T-helper 2 cell treated with Interferon-gamma antibody and Interleukin-4, amounts not matched to agents 5 μg/mL and 100 μg/mL, for 36 hours (primary cell): ENCODE results near the gene CR1L.
A peak's percentile ranks its signal among the peaks of the same experiment; 100 is the strongest.
"Not testable (repeated sequence)": the region's sequence is repeated elsewhere in the genome, so short reads cannot be mapped to it uniquely, and the experiment has no call there.

ENCODE experiments used
- DNase-seq: peaks from one replicate; pipeline ENCODE4 v3.0.0; 2021; ENCODE audit warnings: low spot score
- H3K27ac Mint-ChIP-seq: one replicate; pipeline ENCODE4 v1.8.0; 2021; ENCODE audit warnings: mild to moderate bottlenecking, mixed read lengths
- H3K27me3 Mint-ChIP-seq: one replicate; pipeline ENCODE4 v1.8.0; 2021; ENCODE audit warnings: low read depth, mixed read lengths
- H3K36me3 Mint-ChIP-seq: one replicate; pipeline ENCODE4 v1.8.0; 2021; ENCODE audit warnings: low read depth, mixed read lengths
- H3K4me1 Mint-ChIP-seq: one replicate; pipeline ENCODE4 v1.8.0; 2021; ENCODE audit warnings: low read depth, mixed read lengths
- H3K4me3 Mint-ChIP-seq: one replicate; pipeline ENCODE4 v1.8.0; 2022; ENCODE audit warnings: mild to moderate bottlenecking, moderate library complexity, mixed read lengths
- H3K9me3 Mint-ChIP-seq: one replicate; pipeline ENCODE4 v1.8.0; 2021; ENCODE audit warnings: mixed read lengths

The CR1L gene

GRCh38 chr1:207644852-207645634, at the start of gene CR1L:
Gene CR1L (plus strand): TSS chr1:207645133. CDS start chr1:207645234, 101 bp downstream.
- peaks cover 51% of the 10 kb centered on the region for H3K27me3 Mint-ChIP-seq
- H3K27ac Mint-ChIP-seq: no peak within 1 kb of the TSS
- no peaks in the 10 kb centered on the region for H3K36me3 Mint-ChIP-seq
- peak; percentile 83 for DNase-seq
- H3K4me3 Mint-ChIP-seq: peak within 1 kb of the TSS; percentile 69
- no peaks in the 10 kb centered on the region for H3K9me3 Mint-ChIP-seq
- peaks cover 7% of the 10 kb centered on the region for H3K4me1 Mint-ChIP-seq

GRCh38 chr1:207603777-207604176, 41.2 kb upstream of the CR1L start:
- no peaks in the 10 kb centered on the region for H3K9me3 Mint-ChIP-seq
- no peaks in the 10 kb centered on the region for H3K4me1 Mint-ChIP-seq
- DNase-seq: no peak
- no peaks in the 10 kb centered on the region for H3K36me3 Mint-ChIP-seq
- H3K4me3 Mint-ChIP-seq: no peak overlapping the region
- H3K27ac Mint-ChIP-seq: no peak overlapping the region
- H3K27me3 Mint-ChIP-seq: peaks cover 16% of the 10 kb centered on the region

DNA sequence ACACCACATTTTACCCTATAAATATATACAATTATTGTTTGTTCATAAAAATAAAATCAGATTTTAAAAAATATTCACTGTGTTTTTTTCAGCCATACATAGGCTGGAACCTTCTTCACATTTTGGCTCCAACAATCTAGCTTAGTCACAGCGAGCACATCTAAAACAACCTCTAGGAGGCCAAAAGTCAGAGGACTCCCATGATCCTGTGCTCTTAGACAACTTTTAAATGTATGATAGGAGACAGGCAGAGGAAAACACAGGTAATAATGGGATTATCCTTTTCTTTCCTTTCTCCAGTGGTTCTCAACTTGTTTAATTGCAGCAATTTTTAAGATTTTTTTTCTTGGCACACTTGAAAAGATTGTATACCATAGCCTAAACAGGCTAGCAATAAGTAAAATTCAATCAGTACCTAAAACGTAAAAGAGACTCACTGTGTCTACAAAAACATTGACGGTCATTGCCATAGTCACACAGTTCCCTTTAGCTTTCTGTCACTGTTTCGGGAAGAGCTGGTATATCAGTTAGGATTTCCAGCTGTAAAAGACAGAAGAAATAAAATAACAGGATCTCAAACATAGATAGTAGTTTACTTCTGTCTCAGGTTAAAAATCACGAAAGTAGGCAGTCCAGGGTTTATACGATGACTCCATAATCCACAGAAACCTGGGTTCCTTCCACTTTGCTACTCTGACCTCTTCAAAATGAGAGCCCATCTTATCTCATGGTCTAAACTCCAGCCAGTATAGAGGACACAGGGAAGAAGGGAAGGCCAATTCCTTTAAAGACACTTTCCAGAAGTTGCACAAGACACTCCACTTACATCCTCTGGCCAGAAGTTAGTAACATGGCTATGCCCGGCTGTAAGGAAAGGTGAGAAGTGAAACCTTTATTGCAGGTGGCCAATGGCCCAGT, 39.2 kb upstream of the CR1L start:
- no peaks in the 10 kb centered on the region for H3K36me3 Mint-ChIP-seq
- peaks cover 17% of the 10 kb centered on the region for H3K27me3 Mint-ChIP-seq

DNA sequence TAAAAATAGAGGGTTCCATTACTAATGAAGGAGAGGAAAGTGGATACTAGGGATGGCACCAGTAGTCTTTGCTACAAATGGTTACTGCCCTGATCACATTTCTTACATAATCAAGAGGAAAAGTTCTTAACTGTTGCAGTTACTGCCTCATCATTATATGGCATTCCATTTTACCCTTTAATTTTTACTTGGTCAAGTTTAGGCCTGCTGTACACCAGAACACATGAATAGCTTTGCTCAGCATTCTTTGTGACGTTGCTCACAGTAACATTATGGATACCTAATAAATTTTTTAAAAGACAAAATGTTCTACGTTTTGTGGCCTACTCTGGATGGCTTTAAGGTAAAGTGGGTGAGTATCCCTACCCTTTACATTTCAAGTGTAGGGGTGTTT, 38.6 kb upstream of the CR1L start:
- Mint-ChIP-seq H3K9me3 (no peaks in the 10 kb centered on the region), H3K36me3 (no peaks in the 10 kb centered on the region), H3K4me1 (no peaks in the 10 kb centered on the region), H3K4me3 (no peak overlapping the region), H3K27ac (no peak overlapping the region), H3K27me3 (peaks cover 17% of the 10 kb centered on the region)
- DNase-seq: no peak

More for the DNA sequence above, 39.2 kb upstream of the CR1L start:
- Mint-ChIP-seq H3K4me1 (no peaks in the 10 kb centered on the region), H3K4me3 (no peak overlapping the region), H3K27ac (no peak overlapping the region), H3K9me3 (no peaks in the 10 kb centered on the region)
- no peak for DNase-seq

DNA sequence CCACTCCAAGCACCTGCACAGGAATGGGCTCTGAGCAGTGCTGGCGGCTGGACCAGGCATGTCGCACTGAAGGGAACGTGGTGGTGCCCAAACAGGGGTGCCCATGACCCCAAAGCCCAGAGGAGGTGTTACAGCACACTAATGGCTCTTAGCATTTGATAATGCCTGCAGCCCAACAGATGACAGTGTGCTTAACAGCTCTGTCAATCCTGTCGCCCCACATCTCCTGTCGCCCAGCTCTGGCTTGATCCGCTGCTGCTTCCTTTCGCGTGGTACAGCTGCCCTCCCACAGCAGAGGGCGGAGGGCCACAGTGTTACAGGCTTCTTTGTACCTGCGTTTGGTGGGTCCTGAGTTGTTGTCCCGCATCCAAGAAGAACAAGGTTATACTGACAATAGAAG, 32.2 kb upstream of the CR1L start:
- Mint-ChIP-seq H3K27ac (no peak overlapping the region), H3K4me3 (no peak overlapping the region), H3K36me3 (no peaks in the 10 kb centered on the region), H3K9me3 (no peaks in the 10 kb centered on the region), H3K4me1 (no peaks in the 10 kb centered on the region), H3K27me3 (peaks cover 9% of the 10 kb centered on the region)
- no peak for DNase-seq

DNA sequence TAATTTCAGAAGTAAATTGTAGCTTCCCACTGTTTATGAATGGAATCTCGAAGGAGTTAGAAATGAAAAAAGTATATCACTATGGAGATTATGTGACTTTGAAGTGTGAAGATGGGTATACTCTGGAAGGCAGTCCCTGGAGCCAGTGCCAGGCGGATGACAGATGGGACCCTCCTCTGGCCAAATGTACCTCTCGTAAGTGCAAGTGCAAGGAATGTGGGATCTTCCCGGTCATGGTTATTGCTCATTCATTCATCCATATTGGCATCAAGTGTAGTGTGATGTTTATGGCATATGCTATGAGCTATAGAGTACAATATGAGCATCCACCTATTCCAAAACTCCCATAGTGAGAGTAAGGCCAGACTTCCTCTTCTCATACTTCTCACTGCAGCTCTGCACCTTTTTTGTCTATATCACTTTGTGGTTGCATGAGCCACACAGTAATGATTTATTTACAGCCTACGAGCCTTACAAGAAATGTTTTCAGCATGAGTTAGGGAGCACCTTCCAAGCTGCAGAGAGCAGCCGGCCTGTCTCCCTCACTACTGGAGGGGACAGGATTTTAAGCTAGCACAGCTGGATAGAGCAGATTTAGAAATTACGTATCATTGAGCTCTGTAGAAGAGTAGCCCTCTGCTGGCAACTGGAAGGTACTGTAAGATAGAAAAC, 24.9 kb upstream of the CR1L start:
- Mint-ChIP-seq H3K4me1 (no peaks in the 10 kb centered on the region), H3K9me3 (no peaks in the 10 kb centered on the region), H3K27me3 (peaks cover 10% of the 10 kb centered on the region), H3K36me3 (no peaks in the 10 kb centered on the region), H3K4me3 (no peak overlapping the region), H3K27ac (no peak overlapping the region)
- no peak for DNase-seq

- no peak overlapping the region for H3K27ac Mint-ChIP-seq
- H3K36me3 Mint-ChIP-seq: no peaks in the 10 kb centered on the region
- H3K27me3 Mint-ChIP-seq: peaks cover 10% of the 10 kb centered on the region
- DNase-seq: no peak
- H3K9me3 Mint-ChIP-seq: no peaks in the 10 kb centered on the region
- no peaks in the 10 kb centered on the region for H3K4me1 Mint-ChIP-seq
- H3K4me3 Mint-ChIP-seq: no peak overlapping the region
Measured at GRCh38 chr1:207620543-207620893, 24.4 kb upstream of the CR1L start.

DNA sequence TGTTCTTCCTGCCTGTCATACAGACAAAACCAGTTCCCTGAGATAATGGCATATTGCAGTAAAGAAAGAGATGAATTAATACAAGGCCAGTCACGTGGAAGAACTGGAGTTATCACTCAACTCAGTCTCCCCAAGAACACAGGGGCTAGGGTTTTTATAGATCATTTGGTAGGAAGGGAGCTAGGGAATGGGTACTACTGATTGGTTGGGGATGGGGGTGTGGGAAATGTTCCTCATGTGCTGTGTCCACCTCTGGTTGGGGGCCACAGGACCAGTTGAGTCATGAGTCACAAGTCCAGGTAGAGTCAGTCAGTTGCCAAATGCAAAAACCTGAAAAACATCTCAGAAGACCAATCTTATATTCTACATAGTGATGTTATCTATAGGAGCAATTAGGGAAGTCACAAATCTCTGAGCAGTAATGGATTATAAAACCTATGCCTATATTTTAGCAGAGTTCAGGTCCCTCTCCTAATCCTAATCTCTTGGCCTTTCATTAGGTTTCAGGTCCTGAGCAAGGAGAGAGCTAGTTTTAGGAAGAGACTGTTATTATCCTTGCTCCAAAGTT, 19.3 kb upstream of the CR1L start:
- H3K36me3 Mint-ChIP-seq, DNase-seq, H3K4me1 Mint-ChIP-seq, H3K27ac Mint-ChIP-seq, H3K4me3 Mint-ChIP-seq, H3K9me3 Mint-ChIP-seq: not testable (repeated sequence)
- H3K27me3 Mint-ChIP-seq: peaks cover 13% of the 10 kb centered on the region

DNA sequence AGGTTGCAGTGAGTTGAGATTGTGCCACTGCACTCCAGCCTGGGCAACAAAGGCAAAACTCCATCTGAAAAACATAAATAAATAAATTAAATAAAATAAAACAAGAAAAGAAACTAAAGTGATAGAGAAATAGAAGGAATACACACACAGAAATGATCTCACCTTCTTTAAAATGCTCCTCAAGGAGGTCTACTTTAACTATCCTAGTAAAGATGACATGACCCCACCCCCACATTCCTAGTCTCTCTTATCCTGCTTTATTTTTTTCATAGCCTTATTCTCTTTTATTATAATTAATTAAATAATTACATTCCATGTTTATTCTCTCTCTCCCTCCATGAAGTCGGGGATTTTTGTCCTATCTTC, 18.0 kb upstream of the CR1L start:
- Mint-ChIP-seq H3K27me3 (peaks cover 20% of the 10 kb centered on the region), H3K4me3 (no peak overlapping the region), H3K27ac (no peak overlapping the region), H3K36me3 (no peaks in the 10 kb centered on the region), H3K4me1 (no peaks in the 10 kb centered on the region), H3K9me3 (no peaks in the 10 kb centered on the region)
- DNase-seq: no peak

DNA sequence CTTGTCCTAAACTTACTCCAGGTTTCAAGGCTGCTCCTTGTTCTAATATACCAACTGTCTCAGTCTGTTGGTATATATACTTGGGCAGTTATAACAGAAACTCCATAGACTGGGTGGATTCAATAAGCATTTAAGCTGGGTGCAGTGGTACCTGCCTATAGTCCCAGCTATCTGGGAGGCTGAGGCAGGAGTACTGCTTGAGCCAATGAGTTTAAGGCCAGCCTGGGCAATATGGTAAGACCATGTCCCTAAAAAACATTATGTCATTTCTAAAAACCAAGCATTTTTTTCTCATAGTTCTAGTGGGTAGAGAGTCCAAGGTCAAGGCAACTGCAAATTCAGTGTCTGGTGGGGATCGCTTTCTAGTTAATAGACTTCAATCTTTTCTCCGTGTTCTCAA, 17.4 kb upstream of the CR1L start:
- no peaks in the 10 kb centered on the region for H3K36me3 Mint-ChIP-seq
- H3K4me3 Mint-ChIP-seq: no peak overlapping the region
- H3K27me3 Mint-ChIP-seq: peaks cover 18% of the 10 kb centered on the region
- DNase-seq: no peak
- H3K4me1 Mint-ChIP-seq: no peaks in the 10 kb centered on the region
- H3K9me3 Mint-ChIP-seq: no peaks in the 10 kb centered on the region
- no peak overlapping the region for H3K27ac Mint-ChIP-seq

DNA sequence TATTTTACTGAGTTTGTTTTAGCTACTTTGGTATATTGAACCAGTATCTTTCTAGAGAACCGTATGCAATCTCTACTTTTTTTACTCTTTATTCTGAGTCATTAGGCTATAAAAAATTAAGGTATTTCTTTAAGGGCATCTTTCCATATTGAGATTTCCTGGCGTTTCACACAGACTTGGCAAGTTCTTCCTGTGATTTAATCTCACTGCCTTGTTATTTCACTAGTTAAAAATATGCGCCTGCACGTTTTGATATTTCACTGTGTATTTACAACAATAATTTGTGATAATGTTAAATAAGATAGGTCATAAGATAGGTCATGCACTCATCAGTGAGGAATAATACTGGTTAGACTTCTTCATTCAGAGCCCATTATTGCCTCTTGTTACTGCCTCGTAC, 16.2 kb upstream of the CR1L start:
- no peak overlapping the region for H3K4me3 Mint-ChIP-seq
- H3K27ac Mint-ChIP-seq: no peak overlapping the region
- H3K36me3 Mint-ChIP-seq: no peaks in the 10 kb centered on the region
- DNase-seq: no peak
- H3K9me3 Mint-ChIP-seq: no peaks in the 10 kb centered on the region
- H3K4me1 Mint-ChIP-seq: no peaks in the 10 kb centered on the region
- peaks cover 18% of the 10 kb centered on the region for H3K27me3 Mint-ChIP-seq

GRCh38 chr1:207631137-207631536, 13.8 kb upstream of the CR1L start:
- H3K27me3 Mint-ChIP-seq: peaks cover 23% of the 10 kb centered on the region
- no peak for DNase-seq
- H3K9me3 Mint-ChIP-seq: no peaks in the 10 kb centered on the region
- no peaks in the 10 kb centered on the region for H3K36me3 Mint-ChIP-seq
- H3K4me1 Mint-ChIP-seq: no peaks in the 10 kb centered on the region
- no peak overlapping the region for H3K4me3 Mint-ChIP-seq
- no peak overlapping the region for H3K27ac Mint-ChIP-seq

- no peak for DNase-seq
- Mint-ChIP-seq H3K9me3 (no peaks in the 10 kb centered on the region), H3K4me3 (no peak overlapping the region), H3K36me3 (no peaks in the 10 kb centered on the region), H3K4me1 (no peaks in the 10 kb centered on the region), H3K27ac (no peak overlapping the region), H3K27me3 (peaks cover 26% of the 10 kb centered on the region)
Measured at GRCh38 chr1:207633226-207633625, 11.7 kb upstream of the CR1L start.
